Measurements from ENCODE around the gene HHATL.

DNA sequence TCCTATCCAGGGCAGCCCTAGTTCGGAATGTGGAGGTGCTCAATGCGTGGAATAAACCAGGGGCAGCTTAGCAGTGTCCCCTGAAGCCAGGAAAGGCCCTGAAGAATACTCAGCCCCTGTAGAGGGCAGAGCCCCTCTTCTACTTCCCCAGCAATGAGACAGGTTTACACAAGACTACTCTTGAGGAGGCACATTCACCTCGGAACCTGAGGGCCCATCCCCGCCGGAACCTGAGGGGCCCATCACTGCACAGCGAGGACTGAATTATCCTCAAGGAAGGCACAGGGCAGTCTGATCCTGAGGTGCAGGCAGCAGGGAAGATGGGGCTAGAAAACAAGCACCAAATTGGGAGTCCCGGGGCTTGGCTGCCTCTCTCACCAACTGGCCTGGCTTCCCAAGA is 48.2 kb upstream of the HHATL start:
- TF ChIP-seq CTCF (conservative IDR thresholded peaks at IDR 0.05 in 1 of 2, IDR thresholded peaks at IDR 0.05 in 1 of 2; ENCODE audit: low read depth in 1 of 2, low read length in 2 of 2) (no peak), EZH2 (IDR thresholded peaks at IDR 0.05; ENCODE audit: low read length, missing control alignments) (no peak)

All from fibroblast of lung (primary cell).